ENCODE data around the gene CACNA1G. TPM values are rescaled to one million over a fixed set of nuclear protein-coding genes. Genes with fewer than 3 reads are reported as not detected.
A peak's percentile ranks its signal among the peaks of the same experiment; 100 is the strongest.

CACNA1G gene
- total RNA-seq, 6 donors from 2014 or later = under 0.01 to 0.37 (median 0.11) TPM; not detected in 2

DNA sequence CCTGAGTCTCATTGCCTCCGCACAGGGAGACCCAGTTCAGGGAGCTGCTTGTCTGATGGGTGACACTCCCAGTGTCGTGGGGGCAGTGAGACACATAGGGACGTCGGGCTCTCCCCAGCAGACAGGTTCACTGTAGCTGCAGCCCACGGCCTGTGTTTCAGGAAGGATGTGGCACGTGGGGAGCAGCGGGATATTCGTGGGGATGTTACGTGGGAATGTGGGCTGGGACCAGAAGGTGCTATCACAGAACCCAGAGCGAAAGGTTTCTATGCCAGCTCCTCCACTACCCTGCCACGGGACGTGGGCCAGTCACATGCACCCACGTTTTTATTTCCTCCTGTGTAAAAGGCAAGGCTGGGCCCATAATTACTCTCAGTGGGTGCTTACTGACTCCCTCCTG lies 16.3 kb downstream of the CACNA1G start:
- WGBS, 2 donors = 63 to 86% methylated on average over 12 to 13 of the region's 13 CpGs
- no peak for ATAC-seq (ENCODE audit: low FRiP score in 2 of 2)
- Histone ChIP-seq H3K9me3 (no peaks in the 10 kb centered on the region), H3K36me3 (no peaks in the 10 kb centered on the region), H3K4me1 (no peaks in the 10 kb centered on the region), H3K27ac (no peak overlapping the region), H3K4me3 (no peak overlapping the region), H3K27me3 (no peaks in the 10 kb centered on the region)
- DNase-seq = no peak
- TF ChIP-seq POLR2AphosphoS5 (IDR thresholded peaks at IDR 0.05) (no peak), EP300 (IDR thresholded peaks at IDR 0.05) (no peak), CTCF (IDR thresholded peaks at IDR 0.05) (no peak), POLR2A (IDR thresholded peaks at IDR 0.05) (no peak)

- H3K27ac ChIP-seq = no peak overlapping the region
- no peak for ATAC-seq (ENCODE audit: low FRiP score in 2 of 2)
- TF ChIP-seq POLR2AphosphoS5 (IDR thresholded peaks at IDR 0.05) = no peak
- 84 to 90% methylated on average over 13 of the region's 13 CpGs for WGBS, 2 donors
- H3K36me3 ChIP-seq = no peaks in the 10 kb centered on the region
- DNase-seq = no peak
- H3K4me3 ChIP-seq = no peak overlapping the region
- no peaks in the 10 kb centered on the region for H3K9me3 ChIP-seq
- H3K4me1 ChIP-seq = no peaks in the 10 kb centered on the region
- H3K27me3 ChIP-seq = no peaks in the 10 kb centered on the region
These were observed 17.0 kb downstream of the CACNA1G start for GRCh38 chr17:50577451-50577954.

DNA sequence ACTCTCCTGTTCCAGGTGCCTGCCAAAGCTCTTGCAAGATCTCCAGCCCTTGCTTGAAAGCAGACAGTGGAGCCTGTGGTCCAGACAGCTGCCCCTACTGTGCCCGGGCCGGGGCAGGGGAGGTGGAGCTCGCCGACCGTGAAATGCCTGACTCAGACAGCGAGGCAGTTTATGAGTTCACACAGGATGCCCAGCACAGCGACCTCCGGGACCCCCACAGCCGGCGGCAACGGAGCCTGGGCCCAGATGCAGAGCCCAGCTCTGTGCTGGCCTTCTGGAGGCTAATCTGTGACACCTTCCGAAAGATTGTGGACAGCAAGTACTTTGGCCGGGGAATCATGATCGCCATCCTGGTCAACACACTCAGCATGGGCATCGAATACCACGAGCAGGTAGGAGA lies 17.7 kb downstream of the CACNA1G start:
- Histone ChIP-seq H3K27ac (no peak overlapping the region), H3K36me3 (no peaks in the 10 kb centered on the region), H3K27me3 (no peaks in the 10 kb centered on the region), H3K4me1 (no peaks in the 10 kb centered on the region), H3K9me3 (no peaks in the 10 kb centered on the region), H3K4me3 (no peak overlapping the region)
- DNase-seq (peak in 1 of 2 donors; percentile 77), ATAC-seq (ENCODE audit: low FRiP score in 2 of 2) (no peak)
- WGBS, 2 donors = 91% methylated on average over 7 to 14 of the region's 16 CpGs
- TF ChIP-seq EP300 (IDR thresholded peaks at IDR 0.05) (no peak), POLR2A (IDR thresholded peaks at IDR 0.05) (no peak), POLR2AphosphoS5 (IDR thresholded peaks at IDR 0.05) (no peak), CTCF (IDR thresholded peaks at IDR 0.05) (no peak)

GRCh38 chr17:50579399-50579798 lies 18.9 kb downstream of the CACNA1G start:
- H3K4me1 ChIP-seq = no peaks in the 10 kb centered on the region
- 89 to 93% methylated on average over 7 of the region's 7 CpGs for WGBS, 2 donors
- no peaks in the 10 kb centered on the region for H3K27me3 ChIP-seq
- no peaks in the 10 kb centered on the region for H3K36me3 ChIP-seq
- TF ChIP-seq CTCF (IDR thresholded peaks at IDR 0.05) (no peak), EP300 (IDR thresholded peaks at IDR 0.05) (no peak), POLR2AphosphoS5 (IDR thresholded peaks at IDR 0.05) (no peak), POLR2A (IDR thresholded peaks at IDR 0.05) (no peak)
- H3K9me3 ChIP-seq = no peaks in the 10 kb centered on the region
- DNase-seq (peak in 1 of 2 donors; percentile 10), ATAC-seq (ENCODE audit: low FRiP score in 2 of 2) (no peak)
- no peak overlapping the region for H3K27ac ChIP-seq
- H3K4me3 ChIP-seq = no peak overlapping the region

GRCh38 chr17:50580646-50581045 lies 20.1 kb downstream of the CACNA1G start:
- H3K9me3 ChIP-seq = no peaks in the 10 kb centered on the region
- H3K27me3 ChIP-seq = no peaks in the 10 kb centered on the region
- DNase-seq (peak in 1 of 2 donors; percentile 64), ATAC-seq (ENCODE audit: low FRiP score in 2 of 2) (no peak)
- no peaks in the 10 kb centered on the region for H3K4me1 ChIP-seq
- WGBS, 2 donors = 91 to 96% methylated on average over 8 of the region's 9 CpGs
- no peak overlapping the region for H3K4me3 ChIP-seq
- TF ChIP-seq EP300 (IDR thresholded peaks at IDR 0.05) (no peak), POLR2AphosphoS5 (IDR thresholded peaks at IDR 0.05) (no peak), POLR2A (IDR thresholded peaks at IDR 0.05) (no peak), CTCF (IDR thresholded peaks at IDR 0.05) (no peak)
- H3K36me3 ChIP-seq = no peaks in the 10 kb centered on the region
- H3K27ac ChIP-seq = no peak overlapping the region
